ENCODE data around the gene SLAMF9.

Gene SLAMF9

GRCh38 chr1:159932296-159933285 is 21.4 kb downstream of the SLAMF9 start:
- no peak for DNase-seq

GRCh38 chr1:159931795-159932173 is 22.3 kb downstream of the SLAMF9 start:
- DNase-seq, result no peak

- DNase-seq, result no peak
Observed at GRCh38 chr1:159931101-159931794, 22.8 kb downstream of the SLAMF9 start.

GRCh38 chr1:159930634-159931033 is 23.4 kb downstream of the SLAMF9 start:
- DNase-seq, result no peak

GRCh38 chr1:159930216-159930615 is 23.8 kb downstream of the SLAMF9 start:
- DNase-seq, result no peak

DNA sequence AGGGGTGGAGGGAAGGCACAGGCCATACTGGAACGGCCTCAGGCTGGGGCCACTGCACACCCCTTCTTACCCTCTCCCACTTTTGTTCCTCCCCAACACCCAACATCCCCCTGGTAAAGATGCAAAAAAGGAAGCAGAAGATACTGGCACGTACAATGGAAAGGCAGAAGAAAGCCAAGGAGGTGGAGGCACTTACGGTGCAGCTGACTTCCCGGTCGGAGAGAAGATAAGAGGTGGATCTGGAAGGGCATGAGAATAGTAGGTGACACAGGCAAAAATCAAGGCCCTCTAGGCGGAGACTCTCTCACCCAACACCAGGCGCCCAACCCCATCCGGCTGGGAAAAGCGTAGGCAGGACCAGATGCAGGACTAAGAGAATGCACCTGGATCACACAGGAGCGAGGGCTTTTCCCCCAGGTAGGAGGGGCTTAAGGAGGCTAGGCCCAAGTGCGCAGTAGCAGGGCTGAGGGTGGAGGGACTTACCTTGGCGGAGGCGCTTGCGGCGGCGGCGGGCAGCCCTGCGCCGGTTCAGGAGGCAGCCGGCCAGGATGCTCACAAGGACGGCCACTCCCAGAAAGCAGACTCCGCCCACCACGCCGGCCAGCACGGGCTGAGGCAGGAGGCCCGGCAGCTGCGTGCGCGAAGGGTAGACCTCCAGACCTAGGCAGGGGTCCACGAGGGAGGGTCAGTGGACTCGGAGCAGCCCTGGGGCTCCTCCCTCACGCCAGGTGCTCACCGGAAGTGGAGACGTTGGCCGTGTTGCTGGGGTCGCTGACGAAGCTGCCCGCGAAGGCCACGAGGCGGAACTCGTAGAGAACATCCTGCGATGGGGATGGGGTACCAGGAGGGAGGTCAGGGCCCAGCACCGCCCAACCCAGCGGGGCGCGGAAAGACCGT is 24.6 kb downstream of the SLAMF9 start:
- DNase-seq, result no peak

DNA sequence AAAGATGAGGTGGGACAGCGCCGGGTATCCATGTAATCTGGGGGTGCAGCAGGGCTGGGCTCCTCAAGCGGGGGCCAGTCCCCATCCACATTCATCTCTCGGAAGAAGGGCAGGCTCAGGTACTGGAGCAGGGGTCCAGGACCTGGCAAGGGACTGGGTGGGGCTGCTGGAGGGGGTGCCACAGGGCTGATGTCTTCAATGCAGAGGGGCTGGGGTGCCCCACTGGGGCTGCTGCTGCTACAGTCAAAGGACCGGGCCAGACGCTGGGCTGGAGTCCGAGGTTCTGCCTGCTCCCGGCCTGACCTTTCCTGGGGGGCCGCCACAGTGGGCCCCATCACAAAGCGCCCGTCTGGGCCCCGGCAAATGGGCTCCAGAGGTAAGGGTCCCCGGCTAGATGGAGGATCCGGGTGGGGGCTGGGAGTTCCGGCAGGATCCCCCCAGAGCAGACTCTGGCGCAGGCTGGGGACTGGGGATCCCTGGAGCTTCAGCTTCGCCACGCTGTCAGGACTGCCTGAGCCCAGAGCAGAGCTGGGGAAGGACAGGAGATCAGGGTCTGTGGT is 25.5 kb downstream of the SLAMF9 start:
- no peak for DNase-seq

GRCh38 chr1:159927849-159928431 is 26.1 kb downstream of the SLAMF9 start:
- no peak for DNase-seq

- no peak for DNase-seq
Observed at GRCh38 chr1:159927211-159927848, 26.7 kb downstream of the SLAMF9 start.

- no peak for DNase-seq
Observed at GRCh38 chr1:159925719-159926078, 28.3 kb downstream of the SLAMF9 start.

DNA sequence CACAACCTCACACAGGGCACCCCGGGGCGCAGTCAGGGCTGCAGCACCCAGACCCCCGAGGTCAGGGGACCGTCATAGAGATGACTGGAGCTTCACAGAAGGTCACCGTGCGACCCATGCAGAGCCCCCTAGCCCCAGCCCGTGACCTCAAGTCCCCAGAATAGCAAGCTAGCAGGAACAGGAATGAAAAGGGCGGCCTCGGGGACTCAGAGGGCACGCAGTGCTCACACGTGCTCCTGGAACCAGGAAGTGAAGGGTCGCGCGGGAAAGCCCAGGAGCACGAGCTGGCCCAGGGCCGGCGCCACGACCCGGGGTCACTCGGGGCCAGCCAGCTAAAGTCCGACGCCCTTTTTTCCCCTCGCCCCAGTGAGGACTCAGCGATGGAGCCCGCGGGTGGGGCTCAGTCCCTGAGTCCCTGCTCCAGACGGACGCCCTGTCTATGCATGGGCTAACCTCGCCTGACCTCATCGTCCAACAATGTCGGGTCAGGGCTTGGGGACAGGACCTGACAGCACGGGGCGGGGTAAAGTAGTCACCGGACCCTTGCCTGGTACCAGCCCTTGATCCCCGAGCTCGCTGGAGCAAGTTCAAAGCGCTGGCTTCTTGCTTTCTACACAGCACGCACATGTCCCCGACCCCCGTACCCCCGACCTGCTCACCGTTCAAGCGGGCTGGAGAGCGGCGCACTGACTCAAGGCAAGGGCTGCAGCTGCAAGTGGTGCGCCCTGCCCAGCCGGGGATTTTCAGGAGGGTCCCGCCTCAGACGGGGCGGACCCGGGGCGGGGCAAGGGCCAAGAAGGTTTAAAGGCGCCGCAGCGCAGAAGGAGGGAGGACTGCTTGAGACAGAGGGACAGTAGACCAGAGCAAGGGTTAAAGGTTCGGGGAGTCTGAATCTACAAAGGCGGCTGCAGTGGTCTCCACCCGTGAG is 29.0 kb downstream of the SLAMF9 start, which contains the start of gene TAGLN2:
TAGLN2 (minus strand) TSS at position 717 of the 928 bp plus-strand sequence. CDS start 4,998 bp downstream, outside the sequence.
- peak; percentile 85 for DNase-seq

DNA sequence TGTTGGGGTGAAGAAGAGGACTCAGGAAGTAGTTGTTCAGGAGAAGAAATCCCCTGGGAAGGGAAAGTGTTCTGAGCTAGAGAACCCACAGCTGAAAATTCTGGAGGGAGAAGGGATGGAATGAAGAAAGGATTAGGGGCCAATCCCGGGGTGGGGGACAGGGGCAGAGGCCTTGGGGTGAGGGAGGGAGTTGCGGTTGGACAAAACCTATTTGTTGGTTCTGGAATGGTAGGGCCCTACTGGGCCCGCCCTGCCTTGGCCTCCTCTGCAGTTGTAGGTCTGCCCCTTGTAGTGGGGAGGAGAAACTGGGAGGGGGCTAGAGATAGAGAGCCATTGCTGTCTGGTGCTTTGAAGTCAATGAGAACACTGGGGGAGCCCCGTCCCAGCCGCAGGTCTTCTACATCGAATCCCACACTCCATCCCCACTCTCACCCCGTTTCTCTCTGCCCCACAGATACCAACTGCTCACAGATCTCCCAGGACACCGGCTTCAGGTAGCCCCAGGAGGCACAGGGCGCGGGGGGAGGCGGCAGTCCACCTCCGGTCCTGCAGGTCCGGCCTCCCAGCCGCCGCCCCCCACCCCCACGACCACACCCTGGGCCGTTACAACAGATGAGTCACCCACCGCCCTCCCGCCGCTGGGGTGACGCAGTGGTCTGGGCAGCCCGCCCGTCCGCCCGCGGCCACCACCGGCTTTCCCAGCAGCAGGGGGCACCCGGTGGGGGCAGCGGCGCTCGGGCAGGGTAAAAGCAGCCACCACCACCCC is 29.8 kb downstream of the SLAMF9 start:
- no peak for DNase-seq

DNA sequence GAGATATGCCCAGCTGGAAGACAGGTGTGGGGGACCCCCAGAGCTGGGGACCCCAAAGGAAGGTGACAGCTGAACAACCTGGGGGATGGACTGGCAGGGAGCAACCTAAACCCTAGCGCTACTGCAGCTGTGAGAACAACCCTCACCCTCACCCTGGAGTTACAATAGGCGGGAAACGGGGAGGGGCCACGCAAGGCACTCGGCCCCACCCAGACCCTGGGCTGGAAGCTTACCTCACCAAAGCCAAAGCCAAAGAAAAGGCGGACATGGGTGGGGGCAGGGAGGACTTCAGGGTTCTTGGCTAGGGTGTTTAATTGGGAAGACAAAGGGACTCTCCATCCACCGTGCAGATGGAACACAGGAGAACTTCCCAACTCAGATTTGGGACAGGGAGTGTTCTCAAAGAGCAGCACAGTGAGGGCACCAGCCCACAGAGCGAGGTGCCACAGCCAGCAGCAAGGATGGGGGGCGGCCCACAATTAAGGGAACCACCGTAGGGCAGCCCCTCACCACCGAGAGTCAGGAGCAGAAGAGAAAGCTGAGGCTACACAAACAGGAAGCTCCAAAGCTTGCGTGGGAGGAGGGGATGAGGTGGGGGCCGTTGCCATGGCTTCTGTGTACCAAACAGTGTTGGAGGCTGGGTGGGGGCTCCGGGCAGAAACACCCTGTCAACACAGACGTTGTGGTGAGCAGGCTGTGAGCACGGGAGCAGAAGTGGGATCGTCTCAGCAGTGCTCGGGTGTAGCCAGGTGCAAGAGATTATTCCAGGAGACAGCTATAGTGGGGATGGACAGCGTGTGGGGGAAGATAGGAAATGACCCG is 30.6 kb downstream of the SLAMF9 start:
- DNase-seq, result peak; percentile 80

- peak; percentile 78 for DNase-seq
Observed at GRCh38 chr1:159922511-159923202, 31.4 kb downstream of the SLAMF9 start.

GRCh38 chr1:159921700-159922504 is 32.1 kb downstream of the SLAMF9 start:
- no peak for DNase-seq

- no peak for DNase-seq
Observed at GRCh38 chr1:159921251-159921650, 32.8 kb downstream of the SLAMF9 start.

DNA sequence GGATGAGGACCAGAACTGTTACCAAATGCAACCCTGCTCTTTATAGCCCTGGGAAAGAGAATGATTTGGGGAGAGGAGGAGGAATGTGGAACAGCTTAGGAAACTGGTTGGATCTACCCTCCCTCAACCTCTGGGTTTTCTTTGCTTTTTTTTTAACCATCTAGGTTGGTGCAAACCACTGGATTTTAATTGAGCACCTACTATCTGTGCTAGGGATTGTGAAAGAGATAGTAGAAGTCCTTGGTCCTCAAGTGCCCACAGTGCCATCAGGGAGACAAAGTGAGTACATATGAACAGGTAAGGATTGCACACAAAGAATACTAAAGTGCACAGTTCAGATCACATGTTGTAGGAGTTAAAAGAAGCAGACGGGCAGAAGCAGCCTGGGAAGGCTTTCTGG is 33.4 kb downstream of the SLAMF9 start:
- DNase-seq, result no peak
